ENCODE data around the gene F2. TPM values are rescaled to one million over a fixed set of nuclear protein-coding genes. Genes with fewer than 3 reads are reported as not detected.

F2 gene
- total and polyA plus RNA-seq, 2 of the 13 experiments (the other 11 are each of a cell fraction or from before 2014, with no cell fraction given) = 330 to 801 TPM

DNA sequence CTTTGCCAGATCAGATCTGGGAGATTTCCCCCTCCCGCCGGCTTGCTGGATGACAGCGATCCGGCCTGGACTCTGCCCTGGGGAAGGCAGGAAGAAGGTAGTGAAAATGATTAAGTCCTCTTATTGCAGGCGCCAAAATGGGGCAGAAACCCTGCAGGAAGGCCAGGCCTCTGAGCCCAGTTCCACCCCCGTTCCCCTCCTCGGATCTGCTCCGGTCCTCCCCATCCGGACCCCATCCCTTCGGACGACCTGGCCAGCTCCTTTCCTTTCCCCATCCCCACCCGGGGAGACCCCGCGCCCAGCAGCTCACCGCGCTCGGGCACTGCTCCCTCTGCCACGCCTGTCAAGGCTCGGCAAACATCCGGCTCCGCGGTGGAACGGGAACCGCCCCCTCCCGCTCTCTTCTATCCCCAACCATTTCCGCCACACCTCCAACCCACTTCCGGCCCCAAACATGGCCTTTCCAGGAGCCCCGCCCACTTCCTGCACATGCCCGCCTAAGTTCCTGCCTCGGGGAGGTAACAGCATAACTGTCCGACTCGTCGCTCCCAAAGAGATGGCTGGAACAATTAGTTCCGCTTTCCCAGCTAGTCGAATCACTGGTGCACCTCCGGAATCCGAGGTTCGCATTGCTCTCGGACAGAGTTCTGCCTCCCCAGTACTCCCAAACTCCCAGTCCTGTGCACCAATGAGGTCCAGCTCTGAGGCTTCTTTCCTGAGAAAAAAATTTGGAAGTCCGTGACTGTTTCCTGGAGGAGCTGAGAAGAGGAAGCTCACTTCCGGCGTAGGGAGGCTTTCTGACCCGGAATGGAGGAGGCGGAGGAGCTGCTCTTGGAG lies 18.6 kb upstream of the F2 start, which contains the start of the genes ARHGAP1 and ZNF408 (continued):
- TF ChIP-seq, protein P1, sequence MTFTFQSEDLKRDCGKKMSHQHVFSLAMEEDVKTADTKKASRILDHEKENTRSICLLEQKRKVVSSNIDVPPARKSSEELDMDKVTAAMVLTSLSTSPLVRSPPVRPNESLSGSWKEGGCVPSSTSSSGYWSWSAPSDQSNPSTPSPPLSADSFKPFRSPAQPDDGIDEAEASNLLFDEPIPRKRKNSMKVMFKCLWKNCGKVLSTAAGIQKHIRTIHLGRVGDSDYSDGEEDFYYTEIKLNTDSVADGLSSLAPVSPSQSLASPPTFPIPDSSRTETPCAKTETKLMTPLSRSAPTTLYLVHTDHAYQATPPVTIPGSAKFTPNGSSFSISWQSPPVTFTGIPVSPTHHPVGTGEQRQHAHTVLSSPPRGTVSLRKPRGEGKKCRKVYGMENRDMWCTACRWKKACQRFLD (CRISPR knock-in tag; IDR thresholded peaks at IDR 0.05; ENCODE audit: borderline replicate concordance) = peak; percentile 71; the same call in 1 of the 2 replicates
- no peak for TF ChIP-seq ZNF296 (CRISPR knock-in tag; conservative IDR thresholded peaks at IDR 0.05)
- peak; percentile 80; the same call in 1 of the 2 replicates for TF ChIP-seq KLF6 (CRISPR knock-in tag; IDR thresholded peaks at IDR 0.05)
- TF ChIP-seq ZFP1 (CRISPR knock-in tag; IDR thresholded peaks at IDR 0.05) = no peak; the same call in 1 of the 2 replicates
- TF ChIP-seq, protein P2, sequence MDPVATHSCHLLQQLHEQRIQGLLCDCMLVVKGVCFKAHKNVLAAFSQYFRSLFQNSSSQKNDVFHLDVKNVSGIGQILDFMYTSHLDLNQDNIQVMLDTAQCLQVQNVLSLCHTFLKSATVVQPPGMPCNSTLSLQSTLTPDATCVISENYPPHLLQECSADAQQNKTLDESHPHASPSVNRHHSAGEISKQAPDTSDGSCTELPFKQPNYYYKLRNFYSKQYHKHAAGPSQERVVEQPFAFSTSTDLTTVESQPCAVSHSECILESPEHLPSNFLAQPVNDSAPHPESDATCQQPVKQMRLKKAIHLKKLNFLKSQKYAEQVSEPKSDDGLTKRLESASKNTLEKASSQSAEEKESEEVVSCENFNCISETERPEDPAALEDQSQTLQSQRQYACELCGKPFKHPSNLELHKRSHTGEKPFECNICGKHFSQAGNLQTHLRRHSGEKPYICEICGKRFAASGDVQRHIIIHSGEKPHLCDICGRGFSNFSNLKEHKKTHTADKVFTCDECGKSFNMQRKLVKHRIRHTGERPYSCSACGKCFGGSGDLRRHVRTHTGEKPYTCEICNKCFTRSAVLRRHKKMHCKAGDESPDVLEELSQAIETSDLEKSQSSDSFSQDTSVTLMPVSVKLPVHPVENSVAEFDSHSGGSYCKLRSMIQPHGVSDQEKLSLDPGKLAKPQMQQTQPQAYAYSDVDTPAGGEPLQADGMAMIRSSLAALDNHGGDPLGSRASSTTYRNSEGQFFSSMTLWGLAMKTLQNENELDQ (CRISPR knock-in tag; IDR thresholded peaks at IDR 0.05; ENCODE audit: borderline replicate concordance) = peak; percentile 71; the same call in 1 of the 2 replicates
- no peak for TF ChIP-seq ESRRA (CRISPR knock-in tag; IDR thresholded peaks at IDR 0.05; ENCODE audit: low read depth)
- TF ChIP-seq ZNF569 (CRISPR knock-in tag; IDR thresholded peaks at IDR 0.05; ENCODE audit: borderline replicate concordance) = no peak; the same call in 1 of the 2 replicates
- TF ChIP-seq, protein P3, sequence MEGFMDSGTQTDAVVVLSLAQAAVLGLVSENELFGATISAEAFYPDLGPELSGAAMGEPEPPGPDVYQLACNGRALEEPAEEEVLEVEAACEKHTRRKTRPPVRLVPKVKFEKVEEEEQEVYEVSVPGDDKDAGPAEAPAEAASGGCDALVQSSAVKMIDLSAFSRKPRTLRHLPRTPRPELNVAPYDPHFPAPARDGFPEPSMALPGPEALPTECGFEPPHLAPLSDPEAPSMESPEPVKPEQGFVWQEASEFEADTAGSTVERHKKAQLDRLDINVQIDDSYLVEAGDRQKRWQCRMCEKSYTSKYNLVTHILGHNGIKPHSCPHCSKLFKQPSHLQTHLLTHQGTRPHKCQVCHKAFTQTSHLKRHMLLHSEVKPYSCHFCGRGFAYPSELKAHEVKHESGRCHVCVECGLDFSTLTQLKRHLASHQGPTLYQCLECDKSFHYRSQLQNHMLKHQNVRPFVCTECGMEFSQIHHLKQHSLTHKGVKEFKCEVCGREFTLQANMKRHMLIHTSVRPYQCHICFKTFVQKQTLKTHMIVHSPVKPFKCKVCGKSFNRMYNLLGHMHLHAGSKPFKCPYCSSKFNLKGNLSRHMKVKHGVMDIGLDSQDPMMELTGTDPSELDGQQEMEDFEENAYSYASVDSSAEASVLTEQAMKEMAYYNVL (CRISPR knock-in tag; IDR thresholded peaks at IDR 0.05; ENCODE audit: borderline replicate concordance) = peak; percentile 73; the same call in 1 of the 2 replicates
- no peak for TF ChIP-seq IKZF1 (IDR thresholded peaks at IDR 0.05)
- TF ChIP-seq MTA1 (CRISPR knock-in tag; IDR thresholded peaks at IDR 0.05; ENCODE audit: borderline replicate concordance) = peak; percentile 77; the same call in 1 of the 2 replicates
- TF ChIP-seq PRMT3 (CRISPR knock-in tag; IDR thresholded peaks at IDR 0.05; ENCODE audit: borderline replicate concordance, low read depth) = no peak
- no peak for TF ChIP-seq PTBP1 (IDR thresholded peaks at IDR 0.05; ENCODE audit: low read depth, low read length, poor library complexity, severe bottlenecking)
- TF ChIP-seq ZNF367 (CRISPR knock-in tag; IDR thresholded peaks at IDR 0.05; ENCODE audit: borderline replicate concordance) = no peak; the same call in 1 of the 2 replicates
- TF ChIP-seq HOXA5 (CRISPR knock-in tag; IDR thresholded peaks at IDR 0.05) = peak; percentile 80; the same call in 1 of the 2 replicates
- peak; percentile 92; the same call in 1 of the 2 replicates for TF ChIP-seq PCBP1 (IDR thresholded peaks at IDR 0.05; ENCODE audit: borderline replicate concordance, low read depth, low read length)
- no peak for TF ChIP-seq RCOR2 (CRISPR knock-in tag; IDR thresholded peaks at IDR 0.05)
- TF ChIP-seq SAFB2 (CRISPR knock-in tag; IDR thresholded peaks at IDR 0.05; ENCODE audit: borderline replicate concordance, low read depth) = peak; percentile 19; the same call in 1 of the 2 replicates
- TF ChIP-seq ZBTB38 (CRISPR knock-in tag; IDR thresholded peaks at IDR 0.05) = peak; percentile 72; the same call in 1 of the 2 replicates
- no peak; the same call in 1 of the 2 replicates for TF ChIP-seq SMAD9 (CRISPR knock-in tag; IDR thresholded peaks at IDR 0.05)
- TF ChIP-seq, protein P4, sequence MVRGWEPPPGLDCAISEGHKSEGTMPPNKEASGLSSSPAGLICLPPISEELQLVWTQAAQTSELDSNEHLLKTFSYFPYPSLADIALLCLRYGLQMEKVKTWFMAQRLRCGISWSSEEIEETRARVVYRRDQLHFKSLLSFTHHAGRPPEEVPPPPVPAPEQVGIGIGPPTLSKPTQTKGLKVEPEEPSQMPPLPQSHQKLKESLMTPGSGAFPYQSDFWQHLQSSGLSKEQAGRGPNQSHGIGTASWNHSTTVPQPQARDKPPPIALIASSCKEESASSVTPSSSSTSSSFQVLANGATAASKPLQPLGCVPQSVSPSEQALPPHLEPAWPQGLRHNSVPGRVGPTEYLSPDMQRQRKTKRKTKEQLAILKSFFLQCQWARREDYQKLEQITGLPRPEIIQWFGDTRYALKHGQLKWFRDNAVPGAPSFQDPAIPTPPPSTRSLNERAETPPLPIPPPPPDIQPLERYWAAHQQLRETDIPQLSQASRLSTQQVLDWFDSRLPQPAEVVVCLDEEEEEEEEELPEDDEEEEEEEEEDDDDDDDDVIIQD (CRISPR knock-in tag; IDR thresholded peaks at IDR 0.05; ENCODE audit: low read depth) = peak; percentile 56; the same call in 1 of the 2 replicates
- TF ChIP-seq ZNF460 (CRISPR knock-in tag; IDR thresholded peaks at IDR 0.05; ENCODE audit: borderline replicate concordance) = no peak; the same call in 1 of the 2 replicates
